HCT116 (cell line): ENCODE data around the gene GAMT. TPM values are rescaled to one million over a fixed set of nuclear protein-coding genes. Genes with fewer than 3 reads are reported as not detected.

Source experiments
- ATAC-seq: fragments of 200-7000 bp; cut with Tn5 transposase; 2 replicates; pipeline ENCODE4 v1.9.1; 2020; ENCODE audit warnings: mild to moderate bottlenecking, moderate library complexity
- BruUV-seq: library from RNA; stranded (reverse); fragments of 400-500 nt; replicated peaks from 2 replicates; lab custom pipeline; 2021; lab: Mats Ljungman, UMichigan
- CTCF ChIA-PET: fragments of 300-600 bp; sonication (Branson Sonifier 250); formaldehyde crosslinking; loops from one replicate; lab custom pipeline; 2021; ENCODE audit warnings: antibody characterized with exemption; lab: Charles Lee
- POLR2A ChIA-PET: fragments of 300-600, 350-600 bp; sonication (Branson Sonifier 250); formaldehyde crosslinking; loops from one replicate; lab custom pipeline; 2021; ENCODE audit warnings: antibody characterized with exemption; lab: Charles Lee
- RAD21 ChIA-PET, 2 experiments: fragments of 300-600 bp; sonication (Branson Sonifier 250); formaldehyde crosslinking; loops; one replicate each; lab custom pipeline; 2023; ENCODE audit warnings: low total read pairs in 2 of 2; ENCODE audit not compliant: uncharacterized antibody in 2 of 2, unreplicated experiment in 2 of 2, low non-redundant PET in 1 of 2; lab: Charles Lee
- DNase-seq: peaks from one replicate; pipeline ENCODE4 v3.0.0-alpha.2; 2010; ENCODE audit warnings: low read depth, low spot score
- H2AFZ ChIP-seq: fragments of 200-600 bp; shearing (Covaris generic), sonication (generic); 2 replicates; pipeline ENCODE4 v1.6.1; 2017; ENCODE audit warnings: low read depth, mixed run types, mixed read lengths, antibody characterized with exemption, low read length; ENCODE audit not compliant: poor library complexity, severe bottlenecking
- H3K27ac ChIP-seq: 2 replicates; pipeline ENCODE4 v1.5.1; 2012; ENCODE audit warnings: low read depth, low read length
- H3K27me3 ChIP-seq: fragments of 200-600 bp; sonication (generic); 2 replicates; pipeline ENCODE4 v1.6.1; 2016; ENCODE audit warnings: mixed run types, low read length, mixed read lengths; ENCODE audit not compliant: insufficient read depth
- H3K36me3 ChIP-seq, 2 experiments: fragments of 200-500 bp in 1 of 2; fragments of 200-600 bp in 1 of 2; sonication (Bioruptor generic) in 1 of 2; sonication (generic) in 1 of 2; 2 replicates each; pipeline versions ENCODE4 v1.5.1 to v1.6.1; 2014 to 2016; ENCODE audit warnings: low read length in 2 of 2, inconsistent platforms in 1 of 2, mixed read lengths in 1 of 2, mixed run types in 1 of 2; ENCODE audit not compliant: insufficient read depth in 2 of 2, control insufficient read depth in 1 of 2
- H3K4me1 ChIP-seq, 2 experiments: fragments of 200-600 bp in 1 of 2; sonication (generic) in 1 of 2; 2 replicates each; pipeline versions ENCODE4 v1.5.1 to v1.6.1; 2012 to 2017; ENCODE audit warnings: low read length in 2 of 2, inconsistent platforms in 1 of 2, mild to moderate bottlenecking in 1 of 2, mixed read lengths in 1 of 2, mixed run types in 1 of 2, moderate library complexity in 1 of 2; ENCODE audit not compliant: insufficient read depth in 2 of 2, control insufficient read depth in 1 of 2
- H3K4me2 ChIP-seq: fragments of 200-600 bp; sonication (generic); 2 replicates; pipeline ENCODE4 v1.6.1; 2017; ENCODE audit warnings: mixed run types, low read length, mixed read lengths
- H3K4me3 ChIP-seq, 2 experiments: fragments of 200-600 bp in 1 of 2; sonication (generic) in 1 of 2; replicated peaks in 1 of 2; 2 replicates each; pipeline ENCODE4 v1.5.1; 2011 to 2016; ENCODE audit warnings: low read length in 2 of 2, control low read depth in 1 of 2, low read depth in 1 of 2, mild to moderate bottlenecking in 1 of 2, mixed read lengths in 1 of 2, mixed run types in 1 of 2
- H3K79me2 ChIP-seq: fragments of 200-600 bp; sonication (generic); 2 replicates; pipeline ENCODE4 v1.6.1; 2017; ENCODE audit warnings: mild to moderate bottlenecking, mixed run types, low read length, moderate library complexity, mixed read lengths; ENCODE audit not compliant: insufficient read depth
- H3K9ac ChIP-seq: fragments of 200-600 bp; sonication (generic); 2 replicates; pipeline ENCODE4 v1.6.1; 2016; ENCODE audit warnings: low read length, mixed read lengths
- H3K9me2 ChIP-seq: fragments of 200-600 bp; sonication (generic), shearing (Covaris generic); 2 replicates; pipeline ENCODE4 v1.6.1; 2017; ENCODE audit warnings: mixed run types, mild to moderate bottlenecking, moderate library complexity; ENCODE audit not compliant: insufficient read depth
- H3K9me3 ChIP-seq, 2 experiments: fragments of 200-500 bp in 1 of 2; fragments of 200-600 bp in 1 of 2; sonication (Bioruptor generic) in 1 of 2; sonication (generic) in 1 of 2; 2 replicates each; pipeline ENCODE4 v1.6.1; 2014 to 2017; ENCODE audit warnings: low read length in 2 of 2, mixed read lengths in 2 of 2, inconsistent platforms in 1 of 2, low read depth in 1 of 2, mild to moderate bottlenecking in 1 of 2, mixed run types in 1 of 2, moderate library complexity in 1 of 2; ENCODE audit not compliant: control insufficient read depth in 1 of 2, insufficient read depth in 1 of 2
- H4K20me1 ChIP-seq: fragments of 200-600 bp; sonication (generic), shearing (Covaris generic); 2 replicates; pipeline ENCODE4 v1.6.1; 2017; ENCODE audit warnings: mixed run types, mild to moderate bottlenecking, moderate library complexity; ENCODE audit not compliant: insufficient read depth
- ATF3 ChIP-seq: IDR thresholded peaks from 2 replicates; pipeline ENCODE4 v1.6.1; 2012
- CEBPB ChIP-seq: IDR thresholded peaks from 2 replicates; pipeline ENCODE4 v1.6.1; 2012; ENCODE audit warnings: low read depth
- EGR1 ChIP-seq: IDR thresholded peaks from 2 replicates; pipeline ENCODE4 v1.6.1; 2012; ENCODE audit warnings: low read depth
- ELF1 ChIP-seq: IDR thresholded peaks from 2 replicates; pipeline ENCODE4 v1.6.1; 2012; ENCODE audit warnings: low read depth, borderline replicate concordance
- EZH2 ChIP-seq: fragments of 200-600 bp; sonication (generic); IDR thresholded peaks from 2 replicates; pipeline ENCODE4 v1.6.1; 2017; ENCODE audit warnings: antibody characterized with exemption, mixed run types
- EZH2phosphoT487 ChIP-seq: fragments of 200-600 bp; IDR thresholded peaks from 2 replicates; pipeline ENCODE4 v1.6.1; 2018; ENCODE audit warnings: antibody characterized with exemption, borderline replicate concordance
- JUND ChIP-seq: IDR thresholded peaks from 2 replicates; pipeline ENCODE4 v1.6.1; 2012
- POLR2AphosphoS5 ChIP-seq: IDR thresholded peaks from 2 replicates; pipeline ENCODE4 v1.6.1; 2011; ENCODE audit warnings: mild to moderate bottlenecking, low read depth, low read length, moderate library complexity
- RAD21 ChIP-seq: IDR thresholded peaks from 2 replicates; pipeline ENCODE4 v1.6.1; 2012; ENCODE audit warnings: low read depth, mild to moderate bottlenecking
- SIN3A ChIP-seq: IDR thresholded peaks from 2 replicates; pipeline ENCODE4 v1.6.1; 2012; ENCODE audit warnings: low read depth
- SP1 ChIP-seq: IDR thresholded peaks from 2 replicates; pipeline ENCODE4 v1.6.1; 2012; ENCODE audit warnings: low read depth
- SRF ChIP-seq: IDR thresholded peaks from 2 replicates; pipeline ENCODE4 v1.6.1; 2012; ENCODE audit warnings: low read depth
- TCF7L2 ChIP-seq: IDR thresholded peaks from 2 replicates; pipeline ENCODE4 v1.7.0; 2011; ENCODE audit warnings: borderline replicate concordance, inconsistent platforms; ENCODE audit not compliant: insufficient read depth, insufficient read length; ENCODE audit errors: extremely low read depth
- YY1 ChIP-seq: IDR thresholded peaks from 2 replicates; pipeline ENCODE4 v1.6.1; 2011; ENCODE audit warnings: low read length, low read depth, moderate library complexity, mild to moderate bottlenecking; ENCODE audit not compliant: insufficient replicate concordance; ENCODE audit errors: extremely low read depth
- ZNF274 ChIP-seq: fragments of 200-500 bp; sonication (Bioruptor generic); IDR thresholded peaks from 2 replicates; pipeline ENCODE4 v1.6.1; 2014; ENCODE audit warnings: mild to moderate bottlenecking, low read depth, low read length, inconsistent platforms
- intact Hi-C: fragments of 100-400 bp; cut with micrococcal nuclease; formaldehyde crosslinking; loops from 2 replicates; pipeline ENCODE4 v1.10.0; 2022
- total RNA-seq: library from RNA; stranded (reverse); gene quantifications from one replicate; pipeline ENCODE4 v1.2.1, GENCODE V29; 2021; ENCODE audit not compliant: unreplicated experiment
- TF ChIP-seq, protein P1 (sequence below): IDR thresholded peaks from 2 replicates; pipeline ENCODE4 v1.6.1; 2011; ENCODE audit warnings: mild to moderate bottlenecking, low read length, moderate library complexity; ENCODE audit not compliant: insufficient replicate concordance; ENCODE audit errors: extremely low read depth
- TF ChIP-seq, protein P2 (sequence below): IDR thresholded peaks from 2 replicates; pipeline ENCODE4 v1.6.1; 2012
- TF ChIP-seq, protein P3 (sequence below), 3 experiments: fragments of 200-600 bp in 1 of 3; sonication (generic) in 1 of 3; IDR thresholded peaks in 2 of 3; conservative IDR thresholded peaks in 1 of 3; 2 replicates each; pipeline ENCODE4 v1.5.1; 2012 to 2017; ENCODE audit warnings: low read depth in 2 of 3, low read length in 2 of 3, antibody characterized with exemption in 1 of 3, borderline replicate concordance in 1 of 3, control low read depth in 1 of 3, mild to moderate bottlenecking in 1 of 3, mixed read lengths in 1 of 3, mixed run types in 1 of 3, moderate library complexity in 1 of 3; ENCODE audit not compliant: insufficient read depth in 1 of 3

The GAMT gene
- total RNA-seq, 1 experiment from 2014 or later: 102 TPM

DNA sequence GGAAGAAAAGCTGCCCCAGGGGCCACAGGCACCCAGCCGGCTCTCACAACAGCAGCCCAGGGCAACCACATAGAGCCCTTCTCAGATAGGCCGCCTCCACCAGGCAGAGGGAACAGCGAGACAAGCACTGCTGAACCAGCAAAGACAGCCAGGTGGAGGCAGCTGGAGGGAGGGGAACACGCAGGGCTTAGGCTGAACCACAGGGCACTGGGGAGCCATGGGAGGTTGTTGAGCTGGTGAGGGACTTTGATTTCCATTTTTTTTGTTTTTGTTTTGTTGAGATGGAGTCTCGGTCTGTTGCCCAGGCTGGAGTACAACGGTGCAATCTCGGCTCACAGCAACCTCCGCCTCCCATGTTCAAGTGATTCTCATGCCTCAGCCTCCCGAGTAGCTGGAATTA lies 3.5 kb downstream of the GAMT start (continued):
- TF ChIP-seq SP1: no peak
- TF ChIP-seq, protein P1, sequence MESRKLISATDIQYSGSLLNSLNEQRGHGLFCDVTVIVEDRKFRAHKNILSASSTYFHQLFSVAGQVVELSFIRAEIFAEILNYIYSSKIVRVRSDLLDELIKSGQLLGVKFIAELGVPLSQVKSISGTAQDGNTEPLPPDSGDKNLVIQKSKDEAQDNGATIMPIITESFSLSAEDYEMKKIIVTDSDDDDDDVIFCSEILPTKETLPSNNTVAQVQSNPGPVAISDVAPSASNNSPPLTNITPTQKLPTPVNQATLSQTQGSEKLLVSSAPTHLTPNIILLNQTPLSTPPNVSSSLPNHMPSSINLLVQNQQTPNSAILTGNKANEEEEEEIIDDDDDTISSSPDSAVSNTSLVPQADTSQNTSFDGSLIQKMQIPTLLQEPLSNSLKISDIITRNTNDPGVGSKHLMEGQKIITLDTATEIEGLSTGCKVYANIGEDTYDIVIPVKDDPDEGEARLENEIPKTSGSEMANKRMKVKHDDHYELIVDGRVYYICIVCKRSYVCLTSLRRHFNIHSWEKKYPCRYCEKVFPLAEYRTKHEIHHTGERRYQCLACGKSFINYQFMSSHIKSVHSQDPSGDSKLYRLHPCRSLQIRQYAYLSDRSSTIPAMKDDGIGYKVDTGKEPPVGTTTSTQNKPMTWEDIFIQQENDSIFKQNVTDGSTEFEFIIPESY: no peak
- TF ChIP-seq ELF1: no peak
- TF ChIP-seq ZNF274: no peak
- no peak for TF ChIP-seq JUND
- no peak for TF ChIP-seq EZH2phosphoT487
- TF ChIP-seq EGR1: no peak
- TF ChIP-seq, all 23 proteins: peak for 0

- H4K20me1 ChIP-seq: no peaks in the 10 kb centered on the region
- CTCF ChIA-PET: no interaction called here
- H3K4me1 ChIP-seq: peaks cover 6 to 39% of the 10 kb centered on the region in 2 experiments
- peaks cover 2 to 12% of the 10 kb centered on the region in 2 experiments; a peak in 2 of 4 replicates for H3K36me3 ChIP-seq
- no peak overlapping the region for H3K4me3 ChIP-seq
- H3K27me3 ChIP-seq: no peaks in the 10 kb centered on the region
- POLR2A ChIA-PET: interaction anchor here (1.8 kb wide), 1 partner anchor 46 kb away, joined by 4 read pairs; no protein-coding TSS in a partner anchor
- no peaks in the 10 kb centered on the region for H3K9me2 ChIP-seq
- peak; percentile 7 for ATAC-seq
- peak overlapping the region; percentile 23 for H3K4me2 ChIP-seq
- no peak for DNase-seq
- H2AFZ ChIP-seq: no peak overlapping the region
- RAD21 ChIA-PET: no interaction called here
- peaks cover 14% of the 10 kb centered on the region for H3K79me2 ChIP-seq
- no peak overlapping the region; the same call in 1 of the 2 replicates for H3K27ac ChIP-seq
- no peak overlapping the region; the same call in 1 of the 2 replicates for H3K9ac ChIP-seq
- intact Hi-C loops: no loop called here
- no peaks in the 10 kb centered on the region for H3K9me3 ChIP-seq
- BruUV-seq: no TSS peak
- no peak for TF ChIP-seq SRF
- no peak for TF ChIP-seq ZNF274
- no peak for TF ChIP-seq ATF3
- TF ChIP-seq, protein P2, sequence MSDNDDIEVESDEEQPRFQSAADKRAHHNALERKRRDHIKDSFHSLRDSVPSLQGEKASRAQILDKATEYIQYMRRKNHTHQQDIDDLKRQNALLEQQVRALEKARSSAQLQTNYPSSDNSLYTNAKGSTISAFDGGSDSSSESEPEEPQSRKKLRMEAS: no peak
- TF ChIP-seq CEBPB: no peak
- no peak for TF ChIP-seq EZH2
- TF ChIP-seq YY1: no peak
- TF ChIP-seq SP1: no peak
- TF ChIP-seq TCF7L2: no peak
- TF ChIP-seq JUND: no peak
- no peak for TF ChIP-seq SIN3A
- no peak; the same call in 1 of the 2 replicates for TF ChIP-seq POLR2AphosphoS5
- TF ChIP-seq, protein P3, sequence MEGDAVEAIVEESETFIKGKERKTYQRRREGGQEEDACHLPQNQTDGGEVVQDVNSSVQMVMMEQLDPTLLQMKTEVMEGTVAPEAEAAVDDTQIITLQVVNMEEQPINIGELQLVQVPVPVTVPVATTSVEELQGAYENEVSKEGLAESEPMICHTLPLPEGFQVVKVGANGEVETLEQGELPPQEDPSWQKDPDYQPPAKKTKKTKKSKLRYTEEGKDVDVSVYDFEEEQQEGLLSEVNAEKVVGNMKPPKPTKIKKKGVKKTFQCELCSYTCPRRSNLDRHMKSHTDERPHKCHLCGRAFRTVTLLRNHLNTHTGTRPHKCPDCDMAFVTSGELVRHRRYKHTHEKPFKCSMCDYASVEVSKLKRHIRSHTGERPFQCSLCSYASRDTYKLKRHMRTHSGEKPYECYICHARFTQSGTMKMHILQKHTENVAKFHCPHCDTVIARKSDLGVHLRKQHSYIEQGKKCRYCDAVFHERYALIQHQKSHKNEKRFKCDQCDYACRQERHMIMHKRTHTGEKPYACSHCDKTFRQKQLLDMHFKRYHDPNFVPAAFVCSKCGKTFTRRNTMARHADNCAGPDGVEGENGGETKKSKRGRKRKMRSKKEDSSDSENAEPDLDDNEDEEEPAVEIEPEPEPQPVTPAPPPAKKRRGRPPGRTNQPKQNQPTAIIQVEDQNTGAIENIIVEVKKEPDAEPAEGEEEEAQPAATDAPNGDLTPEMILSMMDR (IDR thresholded peaks at IDR 0.05 in 2 of 3, conservative IDR thresholded peaks at IDR 0.05 in 1 of 3; ENCODE audit: borderline replicate concordance in 1 of 3, insufficient read depth in 1 of 3, low read depth in 2 of 3, low read length in 2 of 3): no peak
- TF ChIP-seq EGR1: no peak
- no peak for TF ChIP-seq RAD21
Measured at GRCh38 chr19:1396768-1397679, 4.3 kb downstream of the GAMT start.
